PFSK-1 (cell line): ENCODE data around the gene SPTA1.

Experiments used
- FOXP2 ChIP-seq: optimal IDR thresholded peaks from 2 replicates; pipeline ENCODE3; 2011; ENCODE audit warnings: borderline replicate concordance, control low read depth, inconsistent platforms; ENCODE audit not compliant: insufficient read depth; ENCODE audit errors: extremely low read length, extremely low read depth
- POLR2AphosphoS5 ChIP-seq: IDR thresholded peaks from 2 replicates; pipeline ENCODE4 v1.6.1; 2012; ENCODE audit warnings: low read depth, mild to moderate bottlenecking, control low read depth, low read length, moderate library complexity
- REST ChIP-seq, 2 experiments: IDR thresholded peaks; 2 replicates each; pipeline versions ENCODE4 v1.6.1 to v1.8.0; 2011 to 2012; ENCODE audit warnings: low read depth in 2 of 2, low read length in 2 of 2, control low read depth in 1 of 2, inconsistent platforms in 1 of 2, mild to moderate bottlenecking in 1 of 2, moderate library complexity in 1 of 2; ENCODE audit not compliant: insufficient read depth in 1 of 2
- SIN3A ChIP-seq: IDR thresholded peaks from 2 replicates; pipeline ENCODE4 v1.6.1; 2012; ENCODE audit warnings: mild to moderate bottlenecking, low read length, moderate library complexity, borderline replicate concordance; ENCODE audit not compliant: insufficient read depth
- TAF1 ChIP-seq: IDR thresholded peaks from 2 replicates; pipeline ENCODE4 v1.6.1; 2012; ENCODE audit warnings: low read length, control low read depth, borderline replicate concordance; ENCODE audit not compliant: insufficient read depth

Gene SPTA1

DNA sequence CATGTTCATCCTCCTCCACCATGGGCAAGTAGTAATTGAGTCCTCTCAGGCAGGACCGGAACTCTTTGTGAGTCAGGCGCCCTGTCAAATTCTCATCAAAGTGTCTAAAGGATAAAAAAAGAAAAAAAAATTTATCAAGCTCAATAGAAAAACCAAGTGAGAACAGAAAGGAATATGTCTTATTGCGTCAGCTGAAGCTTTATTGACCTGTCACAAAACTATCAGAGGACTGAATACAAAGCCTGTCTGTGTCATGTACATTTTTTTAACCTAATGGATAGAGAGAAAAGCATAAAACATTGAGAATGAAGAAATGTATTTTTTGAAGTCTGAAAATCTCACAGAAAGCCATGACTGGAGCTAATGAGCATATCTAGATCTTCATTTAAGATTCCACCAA lies 72.8 kb downstream of the SPTA1 start:
- TF ChIP-seq FOXP2 (no peak), SIN3A (no peak), REST (IDR thresholded peaks at IDR 0.05; ENCODE audit: insufficient read depth in 1 of 2, low read depth in 2 of 2, low read length in 2 of 2) (no peak), TAF1 (no peak), POLR2AphosphoS5 (no peak)

GRCh38 chr1:158611916-158612315 lies 74.6 kb downstream of the SPTA1 start:
- TF ChIP-seq POLR2AphosphoS5 (no peak), FOXP2 (no peak), TAF1 (no peak), SIN3A (no peak), REST (IDR thresholded peaks at IDR 0.05; ENCODE audit: insufficient read depth in 1 of 2, low read depth in 2 of 2, low read length in 2 of 2) (no peak)

- no peak for TF ChIP-seq SIN3A
- no peak for TF ChIP-seq POLR2AphosphoS5
- TF ChIP-seq FOXP2: no peak
- TF ChIP-seq TAF1: no peak
- TF ChIP-seq REST (IDR thresholded peaks at IDR 0.05; ENCODE audit: insufficient read depth in 1 of 2, low read depth in 2 of 2, low read length in 2 of 2): no peak
Observed at GRCh38 chr1:158607296-158607695, 79.2 kb downstream of the SPTA1 start.

- no peak for TF ChIP-seq POLR2AphosphoS5
Observed at GRCh38 chr1:158604968-158605367, 81.5 kb downstream of the SPTA1 start, which contains the start of gene OR10Z1. TSS of gene OR10Z1 (plus strand) at chr1:158605268. CDS start at chr1:158606439, 1,171 bp downstream.

- TF ChIP-seq POLR2AphosphoS5: no peak
Observed at GRCh38 chr1:158600735-158601134, 85.8 kb downstream of the SPTA1 start.

DNA sequence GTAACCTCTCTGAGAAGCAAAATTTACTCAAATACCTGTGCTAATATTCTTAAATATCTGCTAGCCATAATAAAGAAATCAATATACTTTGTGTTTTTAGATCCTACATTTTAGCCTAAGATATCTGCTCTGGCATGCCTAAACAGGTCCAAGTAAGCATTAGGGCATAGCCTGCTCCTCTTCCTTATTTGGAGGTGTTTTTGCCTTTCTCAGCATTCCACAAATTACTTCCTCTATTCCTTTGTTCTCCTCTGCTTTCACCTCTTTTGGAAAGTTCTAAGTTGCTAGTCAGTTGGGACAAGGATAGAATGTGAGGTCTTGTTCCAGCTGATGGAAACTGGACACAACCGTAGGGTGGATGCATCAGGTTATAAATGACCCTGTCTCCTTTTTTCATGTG lies 99.6 kb downstream of the SPTA1 start:
- TF ChIP-seq TAF1 (no peak), POLR2AphosphoS5 (no peak), REST (IDR thresholded peaks at IDR 0.05; ENCODE audit: insufficient read depth in 1 of 2, low read depth in 2 of 2, low read length in 2 of 2) (no peak), FOXP2 (no peak), SIN3A (no peak)
